Large intestine (tissue), 3 donors: ENCODE results near the gene E4F1. TPM values are rescaled to one million over a fixed set of nuclear protein-coding genes. Genes with fewer than 3 reads are reported as not detected.
"Not testable (repeated sequence)": the region's sequence is repeated elsewhere in the genome, so short reads cannot be mapped to it uniquely, and the experiment has no call there.

Experiments used
- DNase-seq, 2 donors: peaks; one replicate each; pipeline versions ENCODE4 v3.0.0 to v3.0.0-alpha.2; 2013
- H3K27ac ChIP-seq: one replicate; pipeline ENCODE4 v1.5.1; 2013; ENCODE audit warnings: low read length
- H3K27me3 ChIP-seq: 2 replicates; pipeline ENCODE4 v1.6.1; 2013; ENCODE audit warnings: low read length; ENCODE audit not compliant: control insufficient read depth, insufficient read depth
- H3K36me3 ChIP-seq: 2 replicates; pipeline ENCODE4 v1.6.1; 2013; ENCODE audit warnings: low read length; ENCODE audit not compliant: control insufficient read depth, insufficient read depth
- H3K4me1 ChIP-seq: one replicate; pipeline ENCODE4 v1.6.1; 2013; ENCODE audit warnings: low read length; ENCODE audit not compliant: control insufficient read depth, insufficient read depth
- H3K4me3 ChIP-seq: one replicate; pipeline ENCODE4 v1.5.1; 2013; ENCODE audit warnings: low read length
- H3K9me3 ChIP-seq: one replicate; pipeline ENCODE4 v1.6.1; 2013; ENCODE audit warnings: mild to moderate bottlenecking, low read depth, low read length, moderate library complexity; ENCODE audit not compliant: control insufficient read depth
- whole genome bisulfite sequencing: methylation state at CpG from one replicate; pipeline ENCODE4 v1.1.5; 2013; ENCODE audit warnings: low lambda C conversion rate; ENCODE audit not compliant: insufficient coverage; 5-methylcytosine and 5-hydroxymethylcytosine counted together
- polyA plus RNA-seq: library from polyadenylated mRNA; unstranded; fragments of 120-200 nt; gene quantifications from one replicate; pipeline ENCODE4 v1.2.1, GENCODE V29; 2013

The E4F1 gene
- polyA plus RNA-seq, 1 donor: 18.4 TPM

DNA sequence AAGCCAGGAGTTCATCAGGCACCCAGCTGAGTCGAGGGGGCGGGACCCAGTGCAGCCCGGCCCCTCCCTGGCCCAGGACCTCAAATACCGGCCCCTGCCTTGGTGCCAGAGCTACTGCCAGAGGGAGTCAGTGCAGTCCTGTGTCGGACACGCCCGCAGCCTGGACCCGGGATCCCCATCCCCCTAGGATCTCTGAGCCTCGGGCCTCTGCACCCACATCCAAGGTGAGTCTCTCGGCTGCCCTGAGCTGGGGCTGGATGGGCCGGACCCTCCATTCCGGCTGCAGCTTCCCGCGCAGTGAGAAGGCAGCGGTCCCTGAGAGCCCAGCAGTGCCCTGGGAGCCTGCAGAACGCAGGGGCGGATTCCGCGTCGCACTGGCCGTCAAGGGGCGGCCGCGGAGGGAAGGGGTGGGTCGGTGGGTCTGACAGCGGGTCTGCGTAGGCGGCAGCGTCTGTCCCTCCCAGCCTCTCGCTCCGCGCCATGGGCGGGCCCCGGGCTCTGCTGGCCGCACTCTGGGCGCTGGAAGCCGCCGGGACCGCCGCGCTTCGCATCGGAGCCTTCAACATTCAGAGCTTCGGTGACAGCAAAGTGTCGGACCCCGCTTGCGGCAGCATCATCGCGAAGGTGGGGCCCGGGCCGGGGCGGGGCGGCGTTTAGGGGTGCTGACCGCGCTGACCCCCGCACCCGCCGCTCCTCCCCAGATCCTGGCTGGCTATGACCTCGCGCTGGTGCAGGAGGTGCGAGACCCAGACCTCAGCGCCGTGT is 13.1 kb downstream of the E4F1 start, which contains the start of gene DNASE1L2:
DNASE1L2 (plus strand) TSS at position 108 of the 765 bp plus-strand sequence; CDS start at position 481, 373 bp downstream.
- DNase-seq: no peak
- H3K4me3 ChIP-seq: no peak within 1 kb of the TSS
- H3K27ac ChIP-seq: no peak within 1 kb of the TSS
- peaks cover 19% of the 10 kb centered on the region for H3K4me1 ChIP-seq
- peaks cover 43% of the 10 kb centered on the region for H3K36me3 ChIP-seq
- peaks cover 34% of the 10 kb centered on the region for H3K27me3 ChIP-seq
- H3K9me3 ChIP-seq: peaks cover 29% of the 10 kb centered on the region
- no CpG with 5 or more reads among the region's 64 CpGs for WGBS

GRCh38 chr16:2237102-2237482 is 13.7 kb downstream of the E4F1 start:
- no peak overlapping the region for H3K4me3 ChIP-seq
- peaks cover 29% of the 10 kb centered on the region for H3K9me3 ChIP-seq
- peaks cover 34% of the 10 kb centered on the region for H3K27me3 ChIP-seq
- peaks cover 19% of the 10 kb centered on the region for H3K4me1 ChIP-seq
- H3K27ac ChIP-seq: no peak overlapping the region
- DNase-seq: no peak
- peaks cover 38% of the 10 kb centered on the region for H3K36me3 ChIP-seq
- WGBS: no CpG with 5 or more reads among the region's 40 CpGs

GRCh38 chr16:2237493-2238149 is 14.2 kb downstream of the E4F1 start:
- Histone ChIP-seq H3K27me3 (peaks cover 34% of the 10 kb centered on the region), H3K36me3 (peaks cover 38% of the 10 kb centered on the region)
- no CpG with 5 or more reads among the region's 65 CpGs for WGBS

DNA sequence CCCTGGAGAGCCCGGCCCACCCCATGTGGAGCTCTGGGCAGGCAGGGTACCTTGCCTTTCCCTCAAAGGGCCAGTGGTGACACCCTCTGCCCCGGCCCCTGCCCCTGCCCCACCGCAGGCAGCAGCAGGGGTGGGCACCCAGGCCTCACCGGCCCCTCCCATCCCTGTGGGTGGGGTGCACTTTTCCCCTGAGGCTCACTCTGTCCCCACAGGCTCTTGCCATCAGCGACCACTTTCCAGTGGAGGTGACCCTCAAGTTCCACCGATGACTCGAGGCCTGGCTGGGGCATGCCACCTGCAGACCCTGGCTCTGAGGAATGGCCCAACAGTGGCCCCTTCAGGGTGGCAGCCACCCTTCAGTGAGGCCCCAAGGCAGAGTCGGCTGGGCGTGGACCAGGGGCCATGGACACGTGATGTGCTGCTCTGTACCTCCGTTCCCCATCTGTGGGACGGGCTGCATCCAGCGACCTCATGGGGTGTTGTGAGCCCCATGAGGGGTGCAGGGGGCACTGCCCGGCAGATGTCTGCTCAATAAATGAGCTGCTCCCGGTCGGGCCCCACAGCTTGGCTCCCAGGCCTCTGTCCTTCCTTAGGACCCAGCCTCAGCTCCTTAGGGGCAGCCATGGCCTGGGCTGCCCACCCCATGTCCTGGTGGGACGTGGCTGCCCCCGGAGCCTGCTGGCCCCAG is 14.9 kb downstream of the E4F1 start:
- no CpG with 5 or more reads among the region's 18 CpGs for WGBS
- Histone ChIP-seq H3K27me3 (peaks cover 34% of the 10 kb centered on the region), H3K4me1 (peaks cover 19% of the 10 kb centered on the region), H3K9me3 (peaks cover 29% of the 10 kb centered on the region), H3K4me3 (no peak overlapping the region), H3K36me3 (peaks cover 38% of the 10 kb centered on the region), H3K27ac (no peak overlapping the region)
- peak in 1 of 2 donors; percentile 59 for DNase-seq

More at GRCh38 chr16:2237493-2238149, 14.2 kb downstream of the E4F1 start:
- H3K9me3 ChIP-seq: peaks cover 29% of the 10 kb centered on the region
- no peak overlapping the region for H3K27ac ChIP-seq
- peaks cover 19% of the 10 kb centered on the region for H3K4me1 ChIP-seq
- H3K4me3 ChIP-seq: no peak overlapping the region
- DNase-seq: peak in 1 of 2 donors; percentile 34

GRCh38 chr16:2238838-2239675 is 15.7 kb downstream of the E4F1 start:
- Histone ChIP-seq H3K4me1 (peaks cover 19% of the 10 kb centered on the region), H3K27me3 (peaks cover 34% of the 10 kb centered on the region), H3K4me3 (no peak overlapping the region), H3K27ac (no peak overlapping the region), H3K9me3 (peaks cover 27% of the 10 kb centered on the region), H3K36me3 (peaks cover 38% of the 10 kb centered on the region)
- no CpG with 5 or more reads among the region's 15 CpGs for WGBS
- DNase-seq: no peak

GRCh38 chr16:2240331-2240730 is 16.9 kb downstream of the E4F1 start:
- no CpG with 5 or more reads among the region's 9 CpGs for WGBS
- Histone ChIP-seq H3K9me3 (peaks cover 26% of the 10 kb centered on the region), H3K27me3 (peaks cover 30% of the 10 kb centered on the region), H3K4me1 (peaks cover 19% of the 10 kb centered on the region), H3K36me3 (peaks cover 40% of the 10 kb centered on the region)
- not testable (repeated sequence) for DNase-seq, H3K4me3 ChIP-seq, H3K27ac ChIP-seq

GRCh38 chr16:2242598-2242997 is 19.2 kb downstream of the E4F1 start:
- Histone ChIP-seq H3K4me3 (no peak overlapping the region), H3K4me1 (peaks cover 12% of the 10 kb centered on the region), H3K27ac (no peak overlapping the region), H3K27me3 (peaks cover 8% of the 10 kb centered on the region), H3K36me3 (peaks cover 50% of the 10 kb centered on the region), H3K9me3 (peaks cover 8% of the 10 kb centered on the region)
- WGBS: no CpG with 5 or more reads among the region's 11 CpGs
- DNase-seq: no peak

DNA sequence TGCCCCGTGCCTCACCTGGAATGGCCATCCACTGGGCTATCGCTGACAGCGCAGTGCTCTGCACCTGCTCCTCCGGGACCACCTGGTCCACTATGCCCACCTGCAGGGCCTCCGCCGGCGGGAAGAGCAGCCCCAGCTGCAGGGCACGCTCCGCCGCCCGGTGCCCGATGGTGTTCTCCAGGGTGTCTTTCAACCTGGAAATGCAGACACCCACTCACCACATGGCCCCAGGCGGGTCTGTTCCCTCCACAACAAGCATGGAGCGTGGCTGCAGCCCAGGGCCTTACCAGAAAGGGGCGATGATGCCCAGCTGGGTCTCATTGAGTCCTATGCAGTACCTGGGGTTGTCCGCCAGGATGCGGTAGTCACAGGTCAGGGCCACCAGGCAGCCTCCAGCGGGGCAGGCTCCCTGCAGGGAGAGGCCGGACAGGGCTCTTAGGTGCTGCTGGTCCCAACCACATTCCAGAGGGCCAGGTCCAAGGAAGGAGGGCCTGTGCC is 19.7 kb downstream of the E4F1 start:
- Histone ChIP-seq H3K4me3 (no peak overlapping the region), H3K27me3 (peaks cover 3% of the 10 kb centered on the region), H3K4me1 (peaks cover 7% of the 10 kb centered on the region), H3K9me3 (peaks cover 3% of the 10 kb centered on the region), H3K36me3 (peaks cover 50% of the 10 kb centered on the region), H3K27ac (no peak overlapping the region)
- DNase-seq: no peak
- WGBS: no CpG with 5 or more reads among the region's 19 CpGs

GRCh38 chr16:2243781-2244180 is 20.4 kb downstream of the E4F1 start:
- Histone ChIP-seq H3K27ac (no peak overlapping the region), H3K4me3 (no peak overlapping the region), H3K4me1 (no peaks in the 10 kb centered on the region), H3K9me3 (no peaks in the 10 kb centered on the region), H3K36me3 (peaks cover 52% of the 10 kb centered on the region), H3K27me3 (no peaks in the 10 kb centered on the region)
- no CpG with 5 or more reads among the region's 11 CpGs for WGBS
- no peak for DNase-seq
